22Rv1 (cell line): ENCODE measurements around the gene C3orf85.

ENCODE experiments used
- ZFX ChIP-seq: fragments of 450-650 bp; IDR thresholded peaks from 2 replicates; pipeline ENCODE4 v1.6.1; 2017; ENCODE audit warnings: antibody characterized with exemption, borderline replicate concordance
- TF ChIP-seq, protein P1 (sequence below): fragments of 450-650 bp; IDR thresholded peaks from 2 replicates; pipeline ENCODE4 v1.5.1; 2017; ENCODE audit warnings: mild to moderate bottlenecking

DNA sequence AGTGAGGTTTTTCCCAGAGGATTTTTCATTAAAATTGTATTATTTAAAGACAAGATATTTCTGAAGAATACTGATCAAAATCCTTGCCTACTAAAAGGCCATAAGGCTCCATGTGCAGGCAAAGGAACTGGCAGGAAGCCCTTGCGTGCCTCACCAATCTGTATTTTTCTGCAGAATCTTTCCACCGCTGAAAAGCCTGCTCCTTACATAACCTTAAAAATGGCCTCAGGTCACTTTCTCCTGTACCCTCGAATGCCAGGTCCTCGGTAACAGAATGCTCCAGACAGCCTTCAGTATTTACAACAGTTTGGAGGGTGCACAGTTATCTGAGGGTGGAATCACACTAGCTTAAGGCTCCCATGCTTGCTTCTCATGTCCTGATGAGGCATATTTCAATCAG, 21.8 kb upstream of the C3orf85 start:
- TF ChIP-seq, protein P1, sequence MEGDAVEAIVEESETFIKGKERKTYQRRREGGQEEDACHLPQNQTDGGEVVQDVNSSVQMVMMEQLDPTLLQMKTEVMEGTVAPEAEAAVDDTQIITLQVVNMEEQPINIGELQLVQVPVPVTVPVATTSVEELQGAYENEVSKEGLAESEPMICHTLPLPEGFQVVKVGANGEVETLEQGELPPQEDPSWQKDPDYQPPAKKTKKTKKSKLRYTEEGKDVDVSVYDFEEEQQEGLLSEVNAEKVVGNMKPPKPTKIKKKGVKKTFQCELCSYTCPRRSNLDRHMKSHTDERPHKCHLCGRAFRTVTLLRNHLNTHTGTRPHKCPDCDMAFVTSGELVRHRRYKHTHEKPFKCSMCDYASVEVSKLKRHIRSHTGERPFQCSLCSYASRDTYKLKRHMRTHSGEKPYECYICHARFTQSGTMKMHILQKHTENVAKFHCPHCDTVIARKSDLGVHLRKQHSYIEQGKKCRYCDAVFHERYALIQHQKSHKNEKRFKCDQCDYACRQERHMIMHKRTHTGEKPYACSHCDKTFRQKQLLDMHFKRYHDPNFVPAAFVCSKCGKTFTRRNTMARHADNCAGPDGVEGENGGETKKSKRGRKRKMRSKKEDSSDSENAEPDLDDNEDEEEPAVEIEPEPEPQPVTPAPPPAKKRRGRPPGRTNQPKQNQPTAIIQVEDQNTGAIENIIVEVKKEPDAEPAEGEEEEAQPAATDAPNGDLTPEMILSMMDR: no peak
- no peak for TF ChIP-seq ZFX
